ENCODE results near the gene ADRA1B. TPM values are rescaled to one million over a fixed set of nuclear protein-coding genes. Genes with fewer than 3 reads are reported as not detected.
"Not testable (repeated sequence)": the region's sequence is repeated elsewhere in the genome, so short reads cannot be mapped to it uniquely, and the experiment has no call there.

The ADRA1B gene
- total and polyA plus RNA-seq, 2 donors (not counting 3 experiments of a cell fraction or from before 2014, with no cell fraction given), result 0.77 TPM; not detected in 1

DNA sequence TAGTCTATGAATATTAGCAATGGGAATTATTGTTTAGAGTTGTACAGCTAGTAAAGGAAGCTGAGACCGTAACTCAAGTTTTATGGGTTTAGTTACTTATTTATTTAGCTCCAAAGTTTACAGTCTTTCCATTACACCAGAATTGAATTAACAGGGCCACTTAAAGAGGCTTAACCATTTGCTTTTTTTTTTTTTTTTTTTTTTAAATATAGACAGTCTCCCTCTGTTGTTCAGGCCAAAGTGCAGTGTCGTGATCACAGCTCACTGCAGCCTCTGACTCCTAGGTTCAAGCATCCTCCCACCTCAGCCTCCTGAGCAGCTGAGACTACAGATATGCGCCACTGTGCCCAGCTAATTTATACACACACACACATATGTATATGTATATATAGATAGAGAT lies 91.2 kb downstream of the ADRA1B start:
- H3K36me3 ChIP-seq (ENCODE audit: control insufficient read depth in 2 of 2, extremely low read depth in 1 of 2, insufficient read depth in 2 of 2, low read length in 2 of 2), result no peaks in the 10 kb centered on the region

DNA sequence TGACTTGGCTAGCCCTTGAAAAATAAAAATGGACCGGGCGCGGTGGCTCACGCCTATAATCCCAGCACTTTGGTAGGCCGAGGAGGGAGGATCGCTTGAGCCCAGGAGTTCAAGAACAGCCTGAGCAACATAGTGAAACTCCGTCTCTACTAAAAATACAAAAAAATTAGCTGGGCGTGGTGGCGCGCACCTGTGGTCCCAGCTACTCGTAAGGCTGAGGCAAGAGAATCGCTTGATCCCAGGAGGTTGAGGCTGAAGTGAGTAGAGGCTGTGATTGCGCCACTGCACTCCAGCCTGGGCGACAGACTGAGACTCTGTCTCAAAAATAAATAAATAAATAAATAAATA lies 92.2 kb downstream of the ADRA1B start:
- FAIRE-seq; H3K27ac ChIP-seq (ENCODE audit: insufficient read depth, low read depth, low read length); H3K4me3 ChIP-seq (replicated peaks in 1 of 3; ENCODE audit: insufficient read depth in 1 of 3, low read depth in 1 of 3, low read length in 3 of 3); H3K36me3 ChIP-seq (ENCODE audit: control insufficient read depth in 2 of 2, extremely low read depth in 1 of 2, insufficient read depth in 2 of 2, low read length in 2 of 2); H4K20me1 ChIP-seq (replicated peaks; ENCODE audit: control insufficient read depth, extremely low read depth, insufficient read depth, low read length); dilution Hi-C loops (cut with MboI; ENCODE audit: extremely low pct_ligation_motif_present, low sequenced_read_pairs); H3K27me3 ChIP-seq (ENCODE audit: control insufficient read depth in 2 of 2, insufficient read depth in 2 of 2, low read length in 2 of 2); DNase-seq (ENCODE audit: low read depth, low spot score); H3K4me2 ChIP-seq (ENCODE audit: insufficient read depth, low read length); H3K9ac ChIP-seq (replicated peaks; ENCODE audit: extremely low read depth, insufficient read depth, low read length); H3K9me1 ChIP-seq (replicated peaks; ENCODE audit: control insufficient read depth, extremely low read depth, insufficient read depth, low read length); H3K9me3 ChIP-seq (replicated peaks; ENCODE audit: control insufficient read depth, insufficient read depth, low read length); BruUV-seq (replicated peaks): not testable (repeated sequence)
- H2AFZ ChIP-seq (ENCODE audit: low read depth, low read length), result peak overlapping the region; percentile 30
- CTCF ChIA-PET, result interaction anchor here (1.0 to 1.9 kb wide), 7 partner anchors 12 to 722 kb away, joined by 3 to 14 read pairs (median 4); no protein-coding TSS in a partner anchor
- intact Hi-C loops (cut with micrococcal nuclease), result loop anchor here (10.0 kb wide), 1 partner anchor 834 kb away; no protein-coding TSS in a partner anchor
- peaks cover 13% of the 10 kb centered on the region for H3K4me1 ChIP-seq (ENCODE audit: control insufficient read depth, extremely low read depth, insufficient read depth, low read length)
- POLR2A ChIA-PET, result interaction anchor here (1.4 kb wide), 1 partner anchor 110 kb away, joined by 3 read pairs; the partner anchor contains the start of gene PWWP2A
- peaks cover 25% of the 10 kb centered on the region for H3K79me2 ChIP-seq (ENCODE audit: control insufficient read depth, insufficient read depth, low read length)

More for the DNA sequence above, 91.2 kb downstream of the ADRA1B start:
- DNase-seq (ENCODE audit: low read depth, low spot score) (no peak), FAIRE-seq (no peak)
- Histone ChIP-seq H3K4me3 (replicated peaks in 1 of 3; ENCODE audit: insufficient read depth in 1 of 3, low read depth in 1 of 3, low read length in 3 of 3) (no peak overlapping the region), H3K9me3 (replicated peaks; ENCODE audit: control insufficient read depth, insufficient read depth, low read length) (no peaks in the 10 kb centered on the region), H3K79me2 (ENCODE audit: control insufficient read depth, insufficient read depth, low read length) (peaks cover 25% of the 10 kb centered on the region), H3K9ac (replicated peaks; ENCODE audit: extremely low read depth, insufficient read depth, low read length) (no peak overlapping the region), H3K9me1 (replicated peaks; ENCODE audit: control insufficient read depth, extremely low read depth, insufficient read depth, low read length) (no peaks in the 10 kb centered on the region), H2AFZ (ENCODE audit: low read depth, low read length) (no peak overlapping the region), H3K4me1 (ENCODE audit: control insufficient read depth, extremely low read depth, insufficient read depth, low read length) (peaks cover 13% of the 10 kb centered on the region), H3K4me2 (ENCODE audit: insufficient read depth, low read length) (no peak overlapping the region), H4K20me1 (replicated peaks; ENCODE audit: control insufficient read depth, extremely low read depth, insufficient read depth, low read length) (no peaks in the 10 kb centered on the region), H3K27ac (ENCODE audit: insufficient read depth, low read depth, low read length) (no peak overlapping the region), H3K27me3 (ENCODE audit: control insufficient read depth in 2 of 2, insufficient read depth in 2 of 2, low read length in 2 of 2) (peaks cover 0 to 3% of the 10 kb centered on the region in 2 experiments)
- intact Hi-C loops (cut with micrococcal nuclease), result loop anchor here (10.0 kb wide), 1 partner anchor 833 kb away; no protein-coding TSS in a partner anchor
- no peak for TF ChIP-seq EZH2 (IDR thresholded peaks at IDR 0.05; ENCODE audit: borderline replicate concordance, low read depth, low read length, severe bottlenecking)
- TF ChIP-seq, protein P1, sequence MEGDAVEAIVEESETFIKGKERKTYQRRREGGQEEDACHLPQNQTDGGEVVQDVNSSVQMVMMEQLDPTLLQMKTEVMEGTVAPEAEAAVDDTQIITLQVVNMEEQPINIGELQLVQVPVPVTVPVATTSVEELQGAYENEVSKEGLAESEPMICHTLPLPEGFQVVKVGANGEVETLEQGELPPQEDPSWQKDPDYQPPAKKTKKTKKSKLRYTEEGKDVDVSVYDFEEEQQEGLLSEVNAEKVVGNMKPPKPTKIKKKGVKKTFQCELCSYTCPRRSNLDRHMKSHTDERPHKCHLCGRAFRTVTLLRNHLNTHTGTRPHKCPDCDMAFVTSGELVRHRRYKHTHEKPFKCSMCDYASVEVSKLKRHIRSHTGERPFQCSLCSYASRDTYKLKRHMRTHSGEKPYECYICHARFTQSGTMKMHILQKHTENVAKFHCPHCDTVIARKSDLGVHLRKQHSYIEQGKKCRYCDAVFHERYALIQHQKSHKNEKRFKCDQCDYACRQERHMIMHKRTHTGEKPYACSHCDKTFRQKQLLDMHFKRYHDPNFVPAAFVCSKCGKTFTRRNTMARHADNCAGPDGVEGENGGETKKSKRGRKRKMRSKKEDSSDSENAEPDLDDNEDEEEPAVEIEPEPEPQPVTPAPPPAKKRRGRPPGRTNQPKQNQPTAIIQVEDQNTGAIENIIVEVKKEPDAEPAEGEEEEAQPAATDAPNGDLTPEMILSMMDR (IDR thresholded peaks at IDR 0.05; ENCODE audit: extremely low read depth in 1 of 2, insufficient read depth in 1 of 2, low read depth in 1 of 2, low read length in 2 of 2), result no peak
- TF ChIP-seq MYC (IDR thresholded peaks at IDR 0.05; ENCODE audit: low read depth, low read length), result no peak
- TF ChIP-seq POLR2A (IDR thresholded peaks at IDR 0.05; ENCODE audit: low read depth, low read length), result no peak
- no peak for TF ChIP-seq JUN (IDR thresholded peaks at IDR 0.05; ENCODE audit: borderline replicate concordance, insufficient read depth, insufficient read length, low read depth)
- TF ChIP-seq, protein P2, sequence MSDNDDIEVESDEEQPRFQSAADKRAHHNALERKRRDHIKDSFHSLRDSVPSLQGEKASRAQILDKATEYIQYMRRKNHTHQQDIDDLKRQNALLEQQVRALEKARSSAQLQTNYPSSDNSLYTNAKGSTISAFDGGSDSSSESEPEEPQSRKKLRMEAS (IDR thresholded peaks at IDR 0.05; ENCODE audit: insufficient read depth, insufficient read length), result no peak
- no peak for TF ChIP-seq GATA2 (IDR thresholded peaks at IDR 0.05; ENCODE audit: insufficient read depth, insufficient read length, low read depth, low read length)
- TF ChIP-seq FOS (IDR thresholded peaks at IDR 0.05; ENCODE audit: borderline replicate concordance, insufficient read depth, low read length), result no peak
- TF ChIP-seq POLR2AphosphoS5 (IDR thresholded peaks at IDR 0.05; ENCODE audit: insufficient read depth, low read depth, low read length), result no peak
- no TSS peak for BruUV-seq (replicated peaks)
- dilution Hi-C loops (cut with MboI; ENCODE audit: extremely low pct_ligation_motif_present, low sequenced_read_pairs), result no loop called here
- POLR2A ChIA-PET, result interaction anchor here (0.5 kb wide), 1 partner anchor 35 kb away, joined by 5 read pairs; no protein-coding TSS in a partner anchor
- CTCF ChIA-PET, result interaction anchor here (1.0 to 1.9 kb wide), 2 partner anchors 15 to 721 kb away, joined by 3 to 4 read pairs; no protein-coding TSS in a partner anchor
